Spleen (tissue), 7 donors: ENCODE measurements around the gene ORMDL2.
A peak's percentile ranks its signal among the peaks of the same experiment; 100 is the strongest.
"Not testable (repeated sequence)": the region's sequence is repeated elsewhere in the genome, so short reads cannot be mapped to it uniquely, and the experiment has no call there.

Experiments
- CTCF ChIP-seq, 11 experiments: fragments of 200-600 bp in 7 of 11; fragments of 450-650 bp in 4 of 11; sonication (generic) in 4 of 11; IDR thresholded peaks in 8 of 11; conservative IDR thresholded peaks in 3 of 11; 1 replicate in 7 of 11; 2 replicates in 4 of 11; pipeline versions ENCODE4 v1.4.0 to v1.8.0; 2016 to 2021; ENCODE audit warnings: antibody characterized with exemption in 11 of 11, inconsistent platforms in 4 of 11, mild to moderate bottlenecking in 1 of 11
- POLR2AphosphoS5 ChIP-seq, 3 donors: sonication (generic); formaldehyde crosslinking; IDR thresholded peaks; one replicate each; pipeline ENCODE4 v1.5.1; 2017; ENCODE audit warnings: antibody characterized with exemption in 3 of 3
- donor health status: DM: no; HTN: no; CAD: no; lungs with moderate emphysema.
- donor health status: DM: no; HTN: no; CAD: no.
- donor health status: DM: no; HTN: no; CAD: no.

- TF ChIP-seq POLR2AphosphoS5 (IDR thresholded peaks at IDR 0.05): peak in 2 of 3 donors; percentile 41 to 51
- not testable (repeated sequence) for TF ChIP-seq CTCF (IDR thresholded peaks at IDR 0.05 in 8 of 11, conservative IDR thresholded peaks at IDR 0.05 in 3 of 11)
These were observed 16.6 kb downstream of the ORMDL2 start for GRCh38 chr12:55834400-55834799.
